ENCODE results near the gene FRMD4B.

- TF ChIP-seq POLR2A (IDR thresholded peaks at IDR 0.05; ENCODE audit: low read depth, low read length), result no peak
- no peak for TF ChIP-seq POLR2AphosphoS5 (IDR thresholded peaks at IDR 0.05; ENCODE audit: low read depth, low read length)
- TF ChIP-seq TAF1 (IDR thresholded peaks at IDR 0.05; ENCODE audit: low read depth, low read length), result no peak
- TF ChIP-seq PAX5 (IDR thresholded peaks at IDR 0.05; ENCODE audit: insufficient read depth, low read length, severe bottlenecking), result no peak
- peak; percentile 74 for TF ChIP-seq POU2F2 (IDR thresholded peaks at IDR 0.05; ENCODE audit: low read depth, low read length)
These were observed 97.6 kb downstream of the FRMD4B start for GRCh38 chr3:69288161-69288895.
